Mesendoderm (in vitro differentiated cells): ENCODE measurements around the gene AKAP1.

Experiments
- DNase-seq: peaks from one replicate; pipeline ENCODE4 v3.0.0; 2013
- H2AK5ac ChIP-seq: 2 replicates; pipeline ENCODE4 v1.6.1; 2013; ENCODE audit warnings: low read length, inconsistent platforms
- H2BK120ac ChIP-seq: 2 replicates; pipeline ENCODE4 v1.6.1; 2013; ENCODE audit warnings: low read depth, mild to moderate bottlenecking, low read length, moderate library complexity, mixed read lengths
- H2BK15ac ChIP-seq: replicated peaks from 2 replicates; pipeline ENCODE4 v1.6.1; 2013; ENCODE audit warnings: low read depth, mild to moderate bottlenecking, moderate library complexity
- H2BK5ac ChIP-seq: 2 replicates; pipeline ENCODE4 v1.6.1; 2013; ENCODE audit warnings: low read length, inconsistent platforms
- H3K18ac ChIP-seq: 2 replicates; pipeline ENCODE4 v1.6.1; 2013; ENCODE audit warnings: mild to moderate bottlenecking, low read length, mixed read lengths
- H3K23ac ChIP-seq: one replicate; pipeline ENCODE4 v1.6.1; 2013; ENCODE audit warnings: low read length
- H3K27ac ChIP-seq: 2 replicates; pipeline ENCODE4 v1.5.1; 2013; ENCODE audit warnings: low read depth, mild to moderate bottlenecking, inconsistent platforms, low read length, moderate library complexity
- H3K27me3 ChIP-seq: 2 replicates; pipeline ENCODE4 v1.6.1; 2013; ENCODE audit warnings: low read length, control low read depth, mild to moderate bottlenecking, inconsistent platforms; ENCODE audit not compliant: insufficient read depth, poor library complexity
- H3K36me3 ChIP-seq: 2 replicates; pipeline ENCODE4 v1.6.1; 2013; ENCODE audit warnings: low read length, inconsistent platforms; ENCODE audit not compliant: control insufficient read depth, insufficient read depth
- H3K4ac ChIP-seq: one replicate; pipeline ENCODE4 v1.6.1; 2013; ENCODE audit warnings: low read depth, mild to moderate bottlenecking, low read length, moderate library complexity
- H3K4me1 ChIP-seq: 2 replicates; pipeline ENCODE4 v1.6.1; 2013; ENCODE audit warnings: low read depth, low read length, inconsistent platforms; ENCODE audit not compliant: control insufficient read depth
- H3K4me2 ChIP-seq: 2 replicates; pipeline ENCODE4 v1.6.1; 2013; ENCODE audit warnings: low read length
- H3K4me3 ChIP-seq: 2 replicates; pipeline ENCODE4 v1.5.1; 2013; ENCODE audit warnings: mild to moderate bottlenecking, low read length
- H3K56ac ChIP-seq: one replicate; pipeline ENCODE4 v1.6.1; 2013; ENCODE audit warnings: low read length
- H3K79me1 ChIP-seq: 2 replicates; pipeline ENCODE4 v1.6.1; 2013; ENCODE audit warnings: low read length, inconsistent platforms
- H3K79me2 ChIP-seq: 2 replicates; pipeline ENCODE4 v1.6.1; 2013; ENCODE audit warnings: mild to moderate bottlenecking, low read length; ENCODE audit not compliant: control insufficient read depth, insufficient read depth
- H3K9ac ChIP-seq: 2 replicates; pipeline ENCODE4 v1.6.1; 2013; ENCODE audit warnings: low read length, inconsistent platforms
- H4K5ac ChIP-seq: one replicate; pipeline ENCODE4 v1.6.1; 2013; ENCODE audit warnings: low read length
- H4K8ac ChIP-seq: one replicate; pipeline ENCODE4 v1.6.1; 2013; ENCODE audit warnings: low read depth, mild to moderate bottlenecking, control low read depth, low read length, moderate library complexity
- WGBS: extraction: QIAGEN DNeasy Blood & Tissue Kit; methylation state at CpG from one replicate; pipeline ENCODE4 v1.1.7; 2013; ENCODE audit warnings: low lambda C conversion rate, missing lambda C conversion rate; ENCODE audit not compliant: insufficient coverage; ENCODE audit errors: extremely low coverage; 5-methylcytosine and 5-hydroxymethylcytosine counted together

Gene AKAP1

GRCh38 chr17:57111386-57111785 lies 26.3 kb downstream of the AKAP1 start:
- Histone ChIP-seq H3K4ac (no peak overlapping the region), H3K18ac (no peak overlapping the region), H3K4me3 (no peak overlapping the region), H3K4me2 (no peak overlapping the region), H3K79me1 (peaks cover 9% of the 10 kb centered on the region), H3K79me2 (no peaks in the 10 kb centered on the region), H3K56ac (no peak overlapping the region), H3K27me3 (no peaks in the 10 kb centered on the region), H3K23ac (no peak overlapping the region), H3K4me1 (no peaks in the 10 kb centered on the region), H2AK5ac (no peak overlapping the region), H2BK120ac (no peak overlapping the region), H2BK15ac (no peak overlapping the region), H2BK5ac (no peak overlapping the region), H3K9ac (no peak overlapping the region), H3K27ac (no peak overlapping the region), H4K8ac (no peak overlapping the region), H4K5ac (no peak overlapping the region), H3K36me3 (no peaks in the 10 kb centered on the region)
- no CpG with 5 or more reads among the region's 3 CpGs for WGBS
- DNase-seq = no peak

- no peak overlapping the region for H2BK120ac ChIP-seq
- WGBS = no CpG with 5 or more reads among the region's 6 CpGs
- no peaks in the 10 kb centered on the region for H3K27me3 ChIP-seq
- H3K27ac ChIP-seq = no peak overlapping the region
- DNase-seq = no peak
- H3K9ac ChIP-seq = no peak overlapping the region
- no peak overlapping the region for H4K5ac ChIP-seq
- H3K79me1 ChIP-seq = peaks cover 3% of the 10 kb centered on the region
- no peak overlapping the region for H3K4me2 ChIP-seq
- no peaks in the 10 kb centered on the region for H3K79me2 ChIP-seq
- no peak overlapping the region for H3K4me3 ChIP-seq
- H2BK5ac ChIP-seq = no peak overlapping the region
- no peak overlapping the region for H3K4ac ChIP-seq
- no peak overlapping the region for H2AK5ac ChIP-seq
- no peak overlapping the region for H2BK15ac ChIP-seq
- H3K4me1 ChIP-seq = no peaks in the 10 kb centered on the region
- no peak overlapping the region for H4K8ac ChIP-seq
- no peak overlapping the region for H3K23ac ChIP-seq
- no peak overlapping the region for H3K18ac ChIP-seq
- H3K56ac ChIP-seq = no peak overlapping the region
- H3K36me3 ChIP-seq = no peaks in the 10 kb centered on the region
These were observed 28.0 kb downstream of the AKAP1 start for GRCh38 chr17:57113011-57113410.

- no CpG with 5 or more reads among the region's 3 CpGs for WGBS
- no peak overlapping the region for H3K56ac ChIP-seq
These were observed 28.6 kb downstream of the AKAP1 start for GRCh38 chr17:57113656-57114055.

GRCh38 chr17:57114085-57114673 lies 29.1 kb downstream of the AKAP1 start:
- H4K8ac ChIP-seq = no peak overlapping the region
- peak; percentile 66 for DNase-seq
- H3K27ac ChIP-seq = no peak overlapping the region
- peaks cover 2% of the 10 kb centered on the region for H3K36me3 ChIP-seq
- H3K9ac ChIP-seq = no peak overlapping the region
- WGBS = no CpG with 5 or more reads among the region's 13 CpGs
- no peak overlapping the region for H2BK15ac ChIP-seq
- no peak overlapping the region for H2AK5ac ChIP-seq
- H3K4me1 ChIP-seq = no peaks in the 10 kb centered on the region
- H2BK5ac ChIP-seq = no peak overlapping the region
- H3K79me1 ChIP-seq = peaks cover 2% of the 10 kb centered on the region
- H3K18ac ChIP-seq = no peak overlapping the region
- H3K79me2 ChIP-seq = no peaks in the 10 kb centered on the region
- no peak overlapping the region for H3K4me3 ChIP-seq
- no peak overlapping the region for H2BK120ac ChIP-seq
- H3K23ac ChIP-seq = no peak overlapping the region
- no peak overlapping the region for H4K5ac ChIP-seq
- H3K27me3 ChIP-seq = no peaks in the 10 kb centered on the region
- H3K56ac ChIP-seq = no peak overlapping the region
- H3K4me2 ChIP-seq = no peak overlapping the region
- H3K4ac ChIP-seq = no peak overlapping the region

More at GRCh38 chr17:57113656-57114055, 28.6 kb downstream of the AKAP1 start:
- no peaks in the 10 kb centered on the region for H3K27me3 ChIP-seq
- no peak overlapping the region for H3K27ac ChIP-seq
- H2BK5ac ChIP-seq = no peak overlapping the region
- H4K5ac ChIP-seq = no peak overlapping the region
- no peak overlapping the region for H2AK5ac ChIP-seq
- no peak for DNase-seq
- peaks cover 2% of the 10 kb centered on the region for H3K36me3 ChIP-seq
- no peak overlapping the region for H2BK15ac ChIP-seq
- H3K4me1 ChIP-seq = no peaks in the 10 kb centered on the region
- no peak overlapping the region for H3K4me2 ChIP-seq
- no peak overlapping the region for H3K4me3 ChIP-seq
- H2BK120ac ChIP-seq = no peak overlapping the region
- H3K23ac ChIP-seq = no peak overlapping the region
- H4K8ac ChIP-seq = no peak overlapping the region
- H3K9ac ChIP-seq = no peak overlapping the region
- H3K79me1 ChIP-seq = peaks cover 2% of the 10 kb centered on the region
- no peak overlapping the region for H3K18ac ChIP-seq
- no peak overlapping the region for H3K4ac ChIP-seq
- no peaks in the 10 kb centered on the region for H3K79me2 ChIP-seq

GRCh38 chr17:57115377-57115776 lies 30.3 kb downstream of the AKAP1 start:
- WGBS = no CpG with 5 or more reads among the region's 4 CpGs
- Histone ChIP-seq H4K8ac (no peak overlapping the region), H2AK5ac (no peak overlapping the region)

GRCh38 chr17:57115916-57116315 lies 30.9 kb downstream of the AKAP1 start:
- no peak for DNase-seq
- Histone ChIP-seq H3K27ac (no peak overlapping the region), H2AK5ac (no peak overlapping the region), H3K79me1 (no peaks in the 10 kb centered on the region), H4K8ac (no peak overlapping the region), H3K18ac (no peak overlapping the region), H3K56ac (no peak overlapping the region), H3K9ac (no peak overlapping the region), H3K79me2 (no peaks in the 10 kb centered on the region), H3K36me3 (peaks cover 2% of the 10 kb centered on the region), H3K4me3 (no peak overlapping the region), H3K4me1 (no peaks in the 10 kb centered on the region), H3K4ac (no peak overlapping the region), H3K23ac (no peak overlapping the region), H2BK120ac (no peak overlapping the region), H2BK15ac (no peak overlapping the region), H4K5ac (no peak overlapping the region), H3K4me2 (no peak overlapping the region), H3K27me3 (no peaks in the 10 kb centered on the region), H2BK5ac (no peak overlapping the region)
- WGBS = no CpG with 5 or more reads among the region's 21 CpGs

More at GRCh38 chr17:57115377-57115776, 30.3 kb downstream of the AKAP1 start:
- H2BK15ac ChIP-seq = no peak overlapping the region
- H3K27me3 ChIP-seq = no peaks in the 10 kb centered on the region
- H3K4me3 ChIP-seq = no peak overlapping the region
- no peaks in the 10 kb centered on the region for H3K4me1 ChIP-seq
- H3K4ac ChIP-seq = no peak overlapping the region
- no peak overlapping the region for H2BK5ac ChIP-seq
- no peak overlapping the region for H3K56ac ChIP-seq
- H4K5ac ChIP-seq = no peak overlapping the region
- no peak overlapping the region for H3K23ac ChIP-seq
- H2BK120ac ChIP-seq = no peak overlapping the region
- H3K27ac ChIP-seq = no peak overlapping the region
- H3K18ac ChIP-seq = no peak overlapping the region
- H3K79me2 ChIP-seq = no peaks in the 10 kb centered on the region
- no peak for DNase-seq
- H3K9ac ChIP-seq = no peak overlapping the region
- no peaks in the 10 kb centered on the region for H3K79me1 ChIP-seq
- H3K4me2 ChIP-seq = no peak overlapping the region
- H3K36me3 ChIP-seq = peaks cover 2% of the 10 kb centered on the region
